ENCODE results near the gene OR3A1. TPM values are rescaled to one million over a fixed set of nuclear protein-coding genes. Genes with fewer than 3 reads are reported as not detected.
"Not testable (repeated sequence)": the region's sequence is repeated elsewhere in the genome, so short reads cannot be mapped to it uniquely, and the experiment has no call there.

The OR3A1 gene
- total and polyA plus RNA-seq, 2 experiments from 2014 or later = not detected

DNA sequence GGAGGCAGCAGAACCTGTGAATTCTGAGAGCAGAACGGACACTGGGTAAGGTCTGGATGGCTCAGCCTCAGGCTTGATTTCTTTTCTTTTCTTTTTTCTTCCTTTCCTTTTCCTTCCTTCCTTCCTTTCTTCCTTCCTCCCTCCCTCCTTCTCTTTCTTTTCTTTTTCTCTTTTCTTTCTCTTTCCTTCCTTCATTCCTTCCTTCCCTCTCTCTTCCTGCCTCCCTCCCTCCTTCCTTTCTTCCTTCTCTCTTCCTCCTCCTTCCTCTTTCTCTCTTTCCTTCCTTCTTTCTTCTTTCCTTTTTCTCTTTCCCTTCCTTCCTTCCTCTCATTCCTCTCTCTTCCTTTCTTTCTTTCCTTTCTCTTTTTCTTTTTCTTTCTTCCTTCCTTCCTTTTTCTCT, 38.0 kb downstream of the OR3A1 start:
- H3K27me3 ChIP-seq = no peaks in the 10 kb centered on the region
- DNase-seq (ENCODE audit: low read depth in 1 of 2, low spot score in 1 of 2) = no peak
- no peak overlapping the region for H3K4me3 ChIP-seq
- no peaks in the 10 kb centered on the region for H3K9me3 ChIP-seq (ENCODE audit: low read depth)
- no peak overlapping the region for H3K27ac ChIP-seq
- H3K4me1 ChIP-seq (ENCODE audit: low read depth) = no peaks in the 10 kb centered on the region
- H3K36me3 ChIP-seq = no peaks in the 10 kb centered on the region
- TF ChIP-seq, protein P1, sequence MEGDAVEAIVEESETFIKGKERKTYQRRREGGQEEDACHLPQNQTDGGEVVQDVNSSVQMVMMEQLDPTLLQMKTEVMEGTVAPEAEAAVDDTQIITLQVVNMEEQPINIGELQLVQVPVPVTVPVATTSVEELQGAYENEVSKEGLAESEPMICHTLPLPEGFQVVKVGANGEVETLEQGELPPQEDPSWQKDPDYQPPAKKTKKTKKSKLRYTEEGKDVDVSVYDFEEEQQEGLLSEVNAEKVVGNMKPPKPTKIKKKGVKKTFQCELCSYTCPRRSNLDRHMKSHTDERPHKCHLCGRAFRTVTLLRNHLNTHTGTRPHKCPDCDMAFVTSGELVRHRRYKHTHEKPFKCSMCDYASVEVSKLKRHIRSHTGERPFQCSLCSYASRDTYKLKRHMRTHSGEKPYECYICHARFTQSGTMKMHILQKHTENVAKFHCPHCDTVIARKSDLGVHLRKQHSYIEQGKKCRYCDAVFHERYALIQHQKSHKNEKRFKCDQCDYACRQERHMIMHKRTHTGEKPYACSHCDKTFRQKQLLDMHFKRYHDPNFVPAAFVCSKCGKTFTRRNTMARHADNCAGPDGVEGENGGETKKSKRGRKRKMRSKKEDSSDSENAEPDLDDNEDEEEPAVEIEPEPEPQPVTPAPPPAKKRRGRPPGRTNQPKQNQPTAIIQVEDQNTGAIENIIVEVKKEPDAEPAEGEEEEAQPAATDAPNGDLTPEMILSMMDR (IDR thresholded peaks at IDR 0.05; ENCODE audit: low read depth, low read length) = no peak

- H3K4me1 ChIP-seq (ENCODE audit: low read depth) = no peaks in the 10 kb centered on the region
- H3K27ac ChIP-seq = no peak overlapping the region
- no peaks in the 10 kb centered on the region for H3K9me3 ChIP-seq (ENCODE audit: low read depth)
- H3K27me3 ChIP-seq = no peaks in the 10 kb centered on the region
- TF ChIP-seq, protein P1 (IDR thresholded peaks at IDR 0.05; ENCODE audit: low read depth, low read length) = no peak
- no peak for DNase-seq (ENCODE audit: low read depth in 1 of 2, low spot score in 1 of 2)
- no peaks in the 10 kb centered on the region for H3K36me3 ChIP-seq
- no peak overlapping the region for H3K4me3 ChIP-seq
These were observed 41.6 kb downstream of the OR3A1 start for GRCh38 chr17:3256575-3256974.

GRCh38 chr17:3249013-3249412, 49.1 kb downstream of the OR3A1 start:
- not testable (repeated sequence) for H3K9me3 ChIP-seq (ENCODE audit: low read depth); H3K36me3 ChIP-seq; H3K4me3 ChIP-seq; H3K27me3 ChIP-seq; H3K27ac ChIP-seq; H3K4me1 ChIP-seq (ENCODE audit: low read depth); DNase-seq (ENCODE audit: low read depth in 1 of 2, low spot score in 1 of 2)

- H3K27me3 ChIP-seq; DNase-seq (ENCODE audit: low read depth in 1 of 2, low spot score in 1 of 2); H3K36me3 ChIP-seq; H3K4me3 ChIP-seq; H3K27ac ChIP-seq; H3K9me3 ChIP-seq (ENCODE audit: low read depth); H3K4me1 ChIP-seq (ENCODE audit: low read depth): not testable (repeated sequence)
These were observed 53.3 kb downstream of the OR3A1 start for GRCh38 chr17:3244841-3245240.

DNA sequence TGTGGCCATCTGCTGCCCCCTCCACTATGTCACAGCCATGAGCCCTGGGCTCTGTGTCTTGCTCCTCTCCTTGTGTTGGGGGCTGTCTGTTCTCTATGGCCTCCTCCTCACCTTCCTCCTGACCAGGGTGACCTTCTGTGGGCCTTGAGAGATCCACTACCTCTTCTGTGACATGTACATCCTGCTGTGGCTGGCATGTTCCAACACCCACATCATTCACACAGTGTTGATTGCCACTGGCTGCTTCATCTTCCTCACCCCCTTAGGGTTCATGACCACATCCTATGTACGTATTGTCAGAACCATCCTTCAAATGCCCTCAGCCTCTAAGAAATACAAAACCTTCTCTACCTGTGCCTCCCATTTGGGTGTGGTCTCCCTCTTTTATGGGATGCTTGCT, 57.1 kb downstream of the OR3A1 start:
- H3K4me1 ChIP-seq (ENCODE audit: low read depth); H3K27me3 ChIP-seq; H3K9me3 ChIP-seq (ENCODE audit: low read depth); H3K36me3 ChIP-seq; H3K27ac ChIP-seq; H3K4me3 ChIP-seq; DNase-seq (ENCODE audit: low read depth in 1 of 2, low spot score in 1 of 2): not testable (repeated sequence)

Other genes with a start within 250 kb of the OR3A1 start
- gene OR1D5, start 234.8 kb downstream of the OR3A1 start, total RNA-seq = not detected in 2 replicates
- gene OR1D5, start 234.8 kb downstream of the OR3A1 start, polyA plus RNA-seq = not detected in 2 replicates
- not detected in 2 replicates for gene OR1D2, start 193.9 kb downstream of the OR3A1 start, total RNA-seq
- gene OR1D2, start 193.9 kb downstream of the OR3A1 start, polyA plus RNA-seq = not detected in 2 replicates
- gene OR1G1, start 170.8 kb downstream of the OR3A1 start, total RNA-seq = not detected in 2 replicates
- not detected in 2 replicates for gene OR1G1, start 170.8 kb downstream of the OR3A1 start, polyA plus RNA-seq
- gene OR1A2, start 100.8 kb downstream of the OR3A1 start, total RNA-seq = not detected in 2 replicates
- not detected in 2 replicates for gene OR1A2, start 100.8 kb downstream of the OR3A1 start, polyA plus RNA-seq
- gene OR1A1, start 90.7 kb downstream of the OR3A1 start, total RNA-seq = not detected in 2 replicates
- gene OR1A1, start 90.7 kb downstream of the OR3A1 start, polyA plus RNA-seq = not detected in 2 replicates
- not detected in 2 replicates for gene OR3A2, start 87.9 kb upstream of the OR3A1 start, total RNA-seq
- gene OR3A2, start 87.9 kb upstream of the OR3A1 start, polyA plus RNA-seq = not detected in 2 replicates
- not detected in 2 replicates for gene OR1E1, start 100.0 kb upstream of the OR3A1 start, total RNA-seq
- gene OR1E1, start 100.0 kb upstream of the OR3A1 start, polyA plus RNA-seq = not detected in 2 replicates
- gene OR3A3, start 113.0 kb upstream of the OR3A1 start, total RNA-seq = not detected in 2 replicates
- gene OR3A3, start 113.0 kb upstream of the OR3A1 start, polyA plus RNA-seq = not detected in 2 replicates
- gene OR1E2, start 135.5 kb upstream of the OR3A1 start, total RNA-seq = not detected in 2 replicates
- gene OR1E2, start 135.5 kb upstream of the OR3A1 start, polyA plus RNA-seq = 0.19 TPM in 1 of 2 replicates, not detected in the other
- gene SPATA22, start 173.5 kb upstream of the OR3A1 start, total RNA-seq = not detected in 2 replicates
- gene SPATA22, start 173.5 kb upstream of the OR3A1 start, polyA plus RNA-seq = not detected in 2 replicates
- not detected in 2 replicates for gene ASPA, start 177.6 kb upstream of the OR3A1 start, total RNA-seq
- not detected in 2 replicates for gene ASPA, start 177.6 kb upstream of the OR3A1 start, polyA plus RNA-seq